Renal pelvis (tissue), 4 donors: ENCODE results near the gene PKM. TPM values are rescaled to one million over a fixed set of nuclear protein-coding genes. Genes with fewer than 3 reads are reported as not detected.

Experiments used
- DNase-seq: peaks from one replicate; pipeline ENCODE4 v3.0.0-alpha.2; 2013
- polyA plus RNA-seq, 3 donors: library from polyadenylated mRNA; unstranded; fragments of 120-200 nt; gene quantifications; one replicate each; pipeline ENCODE4 v1.2.1, GENCODE V29; 2013; ENCODE audit not compliant: insufficient read length in 3 of 3

PKM gene
- polyA plus RNA-seq, 3 donors = 625 to 751 (median 695) TPM

- peak; percentile 29 for DNase-seq
These were observed 62.7 kb downstream of the PKM start for GRCh38 chr15:72168131-72168807.

GRCh38 chr15:72167445-72167844, 63.5 kb downstream of the PKM start:
- DNase-seq = no peak

- no peak for DNase-seq
These were observed 64.1 kb downstream of the PKM start for GRCh38 chr15:72166716-72167417.

GRCh38 chr15:72163719-72164118, 67.3 kb downstream of the PKM start:
- no peak for DNase-seq

- no peak for DNase-seq
These were observed 68.4 kb downstream of the PKM start for GRCh38 chr15:72162569-72162968.

- no peak for DNase-seq
These were observed 69.4 kb downstream of the PKM start for GRCh38 chr15:72161361-72162132.

GRCh38 chr15:72160696-72161245, 70.2 kb downstream of the PKM start:
- no peak for DNase-seq

- no peak for DNase-seq
These were observed 74.1 kb downstream of the PKM start for GRCh38 chr15:72156928-72157327.

- DNase-seq = peak; percentile 90
These were observed 75.1 kb downstream of the PKM start for GRCh38 chr15:72155635-72156616.

- DNase-seq = peak; percentile 91
These were observed 75.9 kb downstream of the PKM start for GRCh38 chr15:72155003-72155621.

- DNase-seq = no peak
These were observed 76.7 kb downstream of the PKM start for GRCh38 chr15:72154316-72154715.

GRCh38 chr15:72153269-72154000, 77.6 kb downstream of the PKM start:
- DNase-seq = no peak

Other genes with a start within 250 kb of the PKM start
- gene MYO9A, start 113.0 kb downstream of the PKM start, polyA plus RNA-seq = 10 to 100 TPM; 30.1 to 43.0 (median 35.0) TPM
- gene SENP8, start 112.8 kb downstream of the PKM start, polyA plus RNA-seq = 1 to 10 TPM; 6.5 to 7.2 (median 6.6) TPM
- gene GRAMD2A, start 33.4 kb downstream of the PKM start, polyA plus RNA-seq = 10 to 100 TPM in 2 of 3 donors, 1 to 10 TPM in 1; 6.6 to 21.3 (median 14.8) TPM
- gene PARP6, start 41.4 kb upstream of the PKM start, polyA plus RNA-seq = 100 to 1,000 TPM in 2 of 3 donors, 10 to 100 TPM in 1; 86.9 to 133 (median 133) TPM
- 1 to 10 TPM; 3.5 to 5.2 (median 5.0) TPM for gene CELF6, start 89.0 kb upstream of the PKM start, polyA plus RNA-seq
- gene HEXA, start 144.8 kb upstream of the PKM start, polyA plus RNA-seq = 100 to 1,000 TPM; 109 to 119 (median 117) TPM
- not detected for gene TMEM202, start 167.1 kb upstream of the PKM start, polyA plus RNA-seq
- 100 to 1,000 TPM; 169 to 199 (median 186) TPM for gene ARIH1, start 243.1 kb upstream of the PKM start, polyA plus RNA-seq